CD14-positive monocyte (primary cell): Measurements from ENCODE around the gene OBSCN. TPM values are rescaled to one million over a fixed set of nuclear protein-coding genes. Genes with fewer than 3 reads are reported as not detected.

Experiments
- DNase-seq, 3 donors: peaks; one replicate each; pipeline ENCODE4 v3.0.0-alpha.2; 2011 to 2022
- H2AFZ ChIP-seq: 2 replicates; pipeline ENCODE4 v1.6.0; 2012; ENCODE audit warnings: mild to moderate bottlenecking, low read depth, low read length, inconsistent platforms; ENCODE audit not compliant: insufficient read depth, poor library complexity, severe bottlenecking
- H3K27ac ChIP-seq, 2 donors: 1 replicate in 1 of 2; 2 replicates in 1 of 2; pipeline ENCODE4 v1.5.1; 2012 to 2013; ENCODE audit warnings: low read length in 2 of 2, control low read depth in 1 of 2, inconsistent platforms in 1 of 2, low read depth in 1 of 2, mild to moderate bottlenecking in 1 of 2
- H3K27me3 ChIP-seq, 2 donors: one replicate each; pipeline versions ENCODE4 v1.6.0 to v1.6.1; 2011 to 2013; ENCODE audit warnings: low read length in 2 of 2; ENCODE audit not compliant: control insufficient read depth in 2 of 2, insufficient read depth in 2 of 2
- H3K36me3 ChIP-seq, 2 donors: replicated peaks in 1 of 2; 1 replicate in 1 of 2; 2 replicates in 1 of 2; pipeline versions ENCODE4 v1.5.1 to v1.6.1; 2012 to 2013; ENCODE audit warnings: low read length in 2 of 2, control low read depth in 1 of 2, inconsistent platforms in 1 of 2, mild to moderate bottlenecking in 1 of 2; ENCODE audit not compliant: insufficient read depth in 2 of 2, control insufficient read depth in 1 of 2
- H3K4me1 ChIP-seq, 2 donors: 1 replicate in 1 of 2; 2 replicates in 1 of 2; pipeline versions ENCODE4 v1.5.1 to v1.6.1; 2012 to 2013; ENCODE audit warnings: low read length in 2 of 2, control low read depth in 1 of 2, inconsistent platforms in 1 of 2, mild to moderate bottlenecking in 1 of 2, moderate library complexity in 1 of 2; ENCODE audit not compliant: insufficient read depth in 2 of 2, control insufficient read depth in 1 of 2
- H3K4me2 ChIP-seq: replicated peaks from 2 replicates; pipeline ENCODE3; 2012; ENCODE audit warnings: low read length, moderate library complexity, mild to moderate bottlenecking; ENCODE audit not compliant: poor library complexity, severe bottlenecking; ENCODE audit errors: extremely low read depth
- H3K4me3 ChIP-seq, 3 experiments: fragments of 200-600 bp in 1 of 3; sonication (generic) in 1 of 3; replicated peaks in 1 of 3; 1 replicate in 2 of 3; 2 replicates in 1 of 3; pipeline ENCODE4 v1.5.1; 2011 to 2013; ENCODE audit warnings: low read length in 3 of 3, mild to moderate bottlenecking in 3 of 3, control low read depth in 2 of 3, low read depth in 2 of 3, inconsistent platforms in 1 of 3, moderate library complexity in 1 of 3
- H3K79me2 ChIP-seq: 2 replicates; pipeline ENCODE4 v1.6.0; 2012; ENCODE audit warnings: mild to moderate bottlenecking, control low read depth, inconsistent platforms, low read length, moderate library complexity; ENCODE audit not compliant: insufficient read depth
- H3K9ac ChIP-seq: 2 replicates; pipeline ENCODE4 v1.6.0; 2017; ENCODE audit warnings: low read length, mild to moderate bottlenecking; ENCODE audit not compliant: insufficient read depth, poor library complexity, severe bottlenecking
- H3K9me3 ChIP-seq, 2 donors: replicated peaks in 1 of 2; 1 replicate in 1 of 2; 2 replicates in 1 of 2; pipeline versions ENCODE4 v1.5.1 to v1.6.1; 2012 to 2013; ENCODE audit warnings: low read length in 2 of 2, control low read depth in 1 of 2; ENCODE audit not compliant: control insufficient read depth in 1 of 2, insufficient read depth in 1 of 2
- H4K20me1 ChIP-seq: 2 replicates; pipeline ENCODE4 v1.6.0; 2012; ENCODE audit warnings: mild to moderate bottlenecking, low read length, control low read depth, moderate library complexity; ENCODE audit not compliant: insufficient read depth
- H3K27ac Mint-ChIP-seq, 7 donors: one replicate each; pipeline ENCODE4 v1.8.0; 2020; ENCODE audit warnings: mild to moderate bottlenecking in 7 of 7, mixed read lengths in 7 of 7, moderate library complexity in 6 of 7, inconsistent platforms in 2 of 7
- H3K27me3 Mint-ChIP-seq, 3 donors: one replicate each; pipeline ENCODE4 v1.8.0; 2021 to 2022; ENCODE audit warnings: low read depth in 3 of 3, mild to moderate bottlenecking in 3 of 3, mixed read lengths in 3 of 3, moderate library complexity in 3 of 3, inconsistent platforms in 1 of 3
- H3K36me3 Mint-ChIP-seq, 2 donors: one replicate each; pipeline ENCODE4 v1.8.0; 2020; ENCODE audit warnings: mixed read lengths in 2 of 2, inconsistent platforms in 1 of 2, mild to moderate bottlenecking in 1 of 2
- H3K4me1 Mint-ChIP-seq: one replicate; pipeline ENCODE4 v1.8.0; 2020; ENCODE audit warnings: mild to moderate bottlenecking, mixed read lengths
- H3K4me3 Mint-ChIP-seq, 2 donors: one replicate each; pipeline ENCODE4 v1.8.0; 2020; ENCODE audit warnings: mild to moderate bottlenecking in 2 of 2, mixed read lengths in 2 of 2, moderate library complexity in 1 of 2
- H3K9me3 Mint-ChIP-seq, 7 donors: one replicate each; pipeline ENCODE4 v1.8.0; 2020 to 2022; ENCODE audit warnings: mixed read lengths in 7 of 7, mild to moderate bottlenecking in 6 of 7, moderate library complexity in 6 of 7, inconsistent platforms in 2 of 7
- WGBS: methylation state at CpG from one replicate; pipeline ENCODE4 v1.1.5; 2013; ENCODE audit warnings: missing lambda C conversion rate; ENCODE audit not compliant: insufficient coverage; 5-methylcytosine and 5-hydroxymethylcytosine counted together
- intact Hi-C, 2 donors: fragments of 100-400 bp; cut with micrococcal nuclease; formaldehyde crosslinking; loops; one replicate each; pipeline versions ENCODE4 v1.15.0 to v1.15.1; 2023
- polyA plus RNA-seq, 3 donors: library from polyadenylated mRNA; depleted of rRNA in 1 of 3; unstranded in 2 of 3; stranded (reverse) in 1 of 3; fragments of 300-500 nt in 2 of 3; fragments of >200 nt in 1 of 3; fragmentation: Illumina TruSeq in 2 of 3; gene quantifications; 1 replicate in 2 of 3; 2 replicates in 1 of 3; pipeline ENCODE4 v1.2.3, GENCODE V29; 2012 to 2021
- TF ChIP-seq, protein P1 (sequence below): fragments of 200-600 bp; IDR thresholded peaks from one replicate; pipeline ENCODE4 v1.8.0; 2022; ENCODE audit warnings: antibody characterized with exemption, mild to moderate bottlenecking

The OBSCN gene
- polyA plus RNA-seq, 3 donors = 0.57 to 1.5 (median 0.76) TPM

DNA sequence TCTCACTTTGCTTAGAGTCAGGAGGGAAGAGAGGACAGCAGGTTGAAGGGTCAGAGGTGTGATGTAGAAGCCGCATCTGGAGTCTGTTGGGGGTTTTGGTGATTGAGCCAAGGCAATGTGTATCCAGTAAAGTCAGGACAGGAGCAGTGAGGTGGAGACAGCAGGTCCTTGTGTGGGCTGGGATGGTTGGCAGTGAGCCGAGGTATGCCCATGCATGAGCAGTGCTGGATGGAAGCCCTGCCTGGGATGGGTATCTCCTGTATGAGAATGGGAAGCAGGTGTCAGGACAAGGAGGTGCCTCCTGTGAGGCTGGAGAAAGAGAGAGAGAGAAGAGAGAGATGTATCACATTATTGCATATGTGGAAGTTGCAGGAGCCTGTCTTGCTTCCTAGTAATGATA lies 90.0 kb downstream of the OBSCN start:
- no peaks in the 10 kb centered on the region for H3K36me3 ChIP-seq
- no peaks in the 10 kb centered on the region for H3K4me1 ChIP-seq
- Mint-ChIP-seq H3K4me3 (no peak overlapping the region), H3K27me3 (peaks cover 0 to 1% (median 0%) of the 10 kb centered on the region in 3 donors), H3K9me3 (peaks cover 28 to 49% (median 38%) of the 10 kb centered on the region in 7 donors), H3K4me1 (no peaks in the 10 kb centered on the region), H3K27ac (no peak overlapping the region), H3K36me3 (no peaks in the 10 kb centered on the region)
- H3K27ac ChIP-seq = no peak overlapping the region
- H3K79me2 ChIP-seq = no peaks in the 10 kb centered on the region
- 100% methylated on average over 2 of the region's 2 CpGs for WGBS
- DNase-seq = no peak
- H3K9ac ChIP-seq = no peak overlapping the region
- TF ChIP-seq, protein P1, sequence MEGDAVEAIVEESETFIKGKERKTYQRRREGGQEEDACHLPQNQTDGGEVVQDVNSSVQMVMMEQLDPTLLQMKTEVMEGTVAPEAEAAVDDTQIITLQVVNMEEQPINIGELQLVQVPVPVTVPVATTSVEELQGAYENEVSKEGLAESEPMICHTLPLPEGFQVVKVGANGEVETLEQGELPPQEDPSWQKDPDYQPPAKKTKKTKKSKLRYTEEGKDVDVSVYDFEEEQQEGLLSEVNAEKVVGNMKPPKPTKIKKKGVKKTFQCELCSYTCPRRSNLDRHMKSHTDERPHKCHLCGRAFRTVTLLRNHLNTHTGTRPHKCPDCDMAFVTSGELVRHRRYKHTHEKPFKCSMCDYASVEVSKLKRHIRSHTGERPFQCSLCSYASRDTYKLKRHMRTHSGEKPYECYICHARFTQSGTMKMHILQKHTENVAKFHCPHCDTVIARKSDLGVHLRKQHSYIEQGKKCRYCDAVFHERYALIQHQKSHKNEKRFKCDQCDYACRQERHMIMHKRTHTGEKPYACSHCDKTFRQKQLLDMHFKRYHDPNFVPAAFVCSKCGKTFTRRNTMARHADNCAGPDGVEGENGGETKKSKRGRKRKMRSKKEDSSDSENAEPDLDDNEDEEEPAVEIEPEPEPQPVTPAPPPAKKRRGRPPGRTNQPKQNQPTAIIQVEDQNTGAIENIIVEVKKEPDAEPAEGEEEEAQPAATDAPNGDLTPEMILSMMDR = no peak
- no peak overlapping the region for H2AFZ ChIP-seq
- no peaks in the 10 kb centered on the region for H4K20me1 ChIP-seq
- H3K9me3 ChIP-seq = peaks cover 30 to 44% of the 10 kb centered on the region in 2 donors
- no peak overlapping the region for H3K4me3 ChIP-seq
- H3K27me3 ChIP-seq = no peaks in the 10 kb centered on the region
- intact Hi-C loops = no loop called here
- H3K4me2 ChIP-seq = no peak overlapping the region

GRCh38 chr1:228298471-228298870 lies 90.6 kb downstream of the OBSCN start:
- Mint-ChIP-seq H3K36me3 (no peaks in the 10 kb centered on the region), H3K27ac (no peak overlapping the region), H3K9me3 (peaks cover 34 to 54% (median 44%) of the 10 kb centered on the region in 7 donors), H3K4me1 (no peaks in the 10 kb centered on the region), H3K4me3 (no peak overlapping the region), H3K27me3 (peaks cover 0 to 1% (median 0%) of the 10 kb centered on the region in 3 donors)
- Histone ChIP-seq H3K27me3 (no peaks in the 10 kb centered on the region), H3K9me3 (peaks cover 34 to 51% of the 10 kb centered on the region in 2 donors), H3K9ac (no peak overlapping the region), H2AFZ (no peak overlapping the region), H3K27ac (no peak overlapping the region), H3K36me3 (no peaks in the 10 kb centered on the region), H4K20me1 (no peaks in the 10 kb centered on the region), H3K79me2 (no peaks in the 10 kb centered on the region), H3K4me3 (no peak overlapping the region), H3K4me2 (no peak overlapping the region), H3K4me1 (no peaks in the 10 kb centered on the region)
- 94% methylated on average over 6 of the region's 6 CpGs for WGBS
- intact Hi-C loops = no loop called here
- DNase-seq = no peak
- TF ChIP-seq, protein P1 = no peak
